ENCODE measurements around the gene HLA-DMA.
A peak's percentile ranks its signal among the peaks of the same experiment; 100 is the strongest.

Gene HLA-DMA

GRCh38 chr6:32974541-32975308 lies 21.8 kb upstream of the HLA-DMA start:
- Histone ChIP-seq H3K36me3 (ENCODE audit: low read length) (peaks cover 77% of the 10 kb centered on the region), H2AFZ (ENCODE audit: low read depth, low read length, severe bottlenecking) (no peak overlapping the region), H3K9me3 (ENCODE audit: insufficient read depth, low read length) (no peaks in the 10 kb centered on the region), H3K9me2 (replicated peaks; ENCODE audit: insufficient read depth, low read length) (no peaks in the 10 kb centered on the region), H3K79me2 (ENCODE audit: insufficient read depth, low read length) (peaks cover 65% of the 10 kb centered on the region), H3K27ac (ENCODE audit: low read depth, low read length) (peak overlapping the region; percentile 97; the same call in 1 of the 2 replicates), H3K4me2 (ENCODE audit: low read depth, low read length, poor library complexity, severe bottlenecking) (peak overlapping the region; percentile 73), H3K27me3 (ENCODE audit: low read length) (no peaks in the 10 kb centered on the region), H4K20me1 (ENCODE audit: low read depth, low read length) (peaks cover 65% of the 10 kb centered on the region), H3K9ac (ENCODE audit: low read length) (peak overlapping the region; percentile 80), H3K4me3 (ENCODE audit: insufficient read depth, low read length, poor library complexity, severe bottlenecking) (peak overlapping the region; percentile 86), H3F3A (ENCODE audit: insufficient read depth) (peaks cover 92% of the 10 kb centered on the region)
- TF ChIP-seq CTCF (IDR thresholded peaks at IDR 0.05; ENCODE audit: insufficient read depth, low read length, poor library complexity, severe bottlenecking) (no peak), EZH2phosphoT487 (conservative IDR thresholded peaks at IDR 0.05; ENCODE audit: low read length) (no peak)

DNA sequence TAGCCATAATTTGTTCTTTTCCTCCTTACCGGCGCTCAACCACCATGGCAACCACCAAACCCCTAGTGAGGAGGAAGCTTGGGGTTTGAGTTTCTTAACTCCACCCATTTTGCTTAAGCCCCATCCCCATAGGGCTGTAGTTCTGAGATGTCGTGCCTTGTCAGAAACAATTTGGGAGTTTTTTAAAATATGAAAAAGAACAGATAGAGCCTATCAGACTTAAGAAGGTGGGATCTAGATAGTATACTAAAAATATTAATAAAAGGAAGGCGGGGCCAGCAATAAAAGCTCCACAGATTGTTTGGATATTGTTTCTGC lies 21.1 kb upstream of the HLA-DMA start:
- Histone ChIP-seq H3K27ac (ENCODE audit: low read depth, low read length) (peak overlapping the region; percentile 97), H3K79me2 (ENCODE audit: insufficient read depth, low read length) (peaks cover 73% of the 10 kb centered on the region), H3K9me2 (replicated peaks; ENCODE audit: insufficient read depth, low read length) (no peaks in the 10 kb centered on the region), H2AFZ (ENCODE audit: low read depth, low read length, severe bottlenecking) (no peak overlapping the region), H3F3A (ENCODE audit: insufficient read depth) (peaks cover 91% of the 10 kb centered on the region), H3K9ac (ENCODE audit: low read length) (peak overlapping the region; percentile 80), H4K20me1 (ENCODE audit: low read depth, low read length) (peaks cover 58% of the 10 kb centered on the region), H3K36me3 (ENCODE audit: low read length) (peaks cover 70% of the 10 kb centered on the region), H3K9me3 (ENCODE audit: insufficient read depth, low read length) (no peaks in the 10 kb centered on the region), H3K27me3 (ENCODE audit: low read length) (no peaks in the 10 kb centered on the region), H3K4me2 (ENCODE audit: low read depth, low read length, poor library complexity, severe bottlenecking) (peak overlapping the region; percentile 73), H3K4me3 (ENCODE audit: insufficient read depth, low read length, poor library complexity, severe bottlenecking) (peak overlapping the region; percentile 86)
- TF ChIP-seq EZH2phosphoT487 (conservative IDR thresholded peaks at IDR 0.05; ENCODE audit: low read length) (no peak), CTCF (IDR thresholded peaks at IDR 0.05; ENCODE audit: insufficient read depth, low read length, poor library complexity, severe bottlenecking) (no peak)

GRCh38 chr6:32973144-32974015 lies 20.5 kb upstream of the HLA-DMA start:
- Histone ChIP-seq H3K27ac (ENCODE audit: low read depth, low read length) (peak overlapping the region; percentile 97), H3K27me3 (ENCODE audit: low read length) (no peaks in the 10 kb centered on the region)

More at GRCh38 chr6:32973144-32974015, 20.5 kb upstream of the HLA-DMA start:
- H3K9ac ChIP-seq (ENCODE audit: low read length): peak overlapping the region; percentile 80
- peaks cover 75% of the 10 kb centered on the region for H3K79me2 ChIP-seq (ENCODE audit: insufficient read depth, low read length)
- peak overlapping the region; percentile 86 for H3K4me3 ChIP-seq (ENCODE audit: insufficient read depth, low read length, poor library complexity, severe bottlenecking)
- H3K9me2 ChIP-seq (replicated peaks; ENCODE audit: insufficient read depth, low read length): no peaks in the 10 kb centered on the region
- peaks cover 64% of the 10 kb centered on the region for H3K36me3 ChIP-seq (ENCODE audit: low read length)
- H3F3A ChIP-seq (ENCODE audit: insufficient read depth): peaks cover 85% of the 10 kb centered on the region
- H2AFZ ChIP-seq (ENCODE audit: low read depth, low read length, severe bottlenecking): no peak overlapping the region
- peak overlapping the region; percentile 73 for H3K4me2 ChIP-seq (ENCODE audit: low read depth, low read length, poor library complexity, severe bottlenecking)
- no peaks in the 10 kb centered on the region for H3K9me3 ChIP-seq (ENCODE audit: insufficient read depth, low read length)
- peaks cover 53% of the 10 kb centered on the region for H4K20me1 ChIP-seq (ENCODE audit: low read depth, low read length)
- no peak for TF ChIP-seq EZH2phosphoT487 (conservative IDR thresholded peaks at IDR 0.05; ENCODE audit: low read length)
- TF ChIP-seq CTCF (IDR thresholded peaks at IDR 0.05; ENCODE audit: insufficient read depth, low read length, poor library complexity, severe bottlenecking): no peak

Data from SU-DHL-6 (cell line).